Neural crest cell (in vitro differentiated cells): ENCODE data around the gene TMEM236. TPM values are rescaled to one million over a fixed set of nuclear protein-coding genes. Genes with fewer than 3 reads are reported as not detected.

ENCODE experiments used
- DNase-seq: peaks from one replicate; pipeline ENCODE4 v3.0.0; 2021; ENCODE audit warnings: low read depth, mixed read lengths, low spot score
- H3K27ac Mint-ChIP-seq: one replicate; pipeline ENCODE4 v1.8.0; 2021; ENCODE audit warnings: mild to moderate bottlenecking, mixed read lengths; ENCODE audit not compliant: unreplicated experiment
- H3K27me3 Mint-ChIP-seq: 2 replicates; pipeline ENCODE4 v1.8.0; 2021; ENCODE audit warnings: low read depth, mild to moderate bottlenecking, mixed read lengths
- H3K36me3 Mint-ChIP-seq: 2 replicates; pipeline ENCODE4 v1.8.0; 2021; ENCODE audit warnings: low read depth, mild to moderate bottlenecking, mixed read lengths
- H3K4me1 Mint-ChIP-seq: 2 replicates; pipeline ENCODE4 v1.8.0; 2021; ENCODE audit warnings: mixed read lengths
- H3K4me3 Mint-ChIP-seq: one replicate; pipeline ENCODE4 v1.8.0; 2021; ENCODE audit warnings: mild to moderate bottlenecking, mixed read lengths
- H3K9me3 Mint-ChIP-seq: 2 replicates; pipeline ENCODE4 v1.8.0; 2021; ENCODE audit warnings: mixed read lengths
- long read RNA-seq: library from polyadenylated mRNA; unstranded; transcript quantifications from one replicate; pipeline ENCODE4 v2.0.0, GENCODE V29; 2020
- total RNA-seq: library from RNA; stranded (reverse); gene quantifications from 2 replicates; pipeline ENCODE4 v1.2.1, GENCODE V29; 2021
- TF ChIP-seq, protein P1 (sequence below): fragments of 200-600 bp; sonication (generic); conservative IDR thresholded peaks from 2 replicates; pipeline ENCODE4 v1.5.0; 2021; ENCODE audit warnings: antibody characterized with exemption, mild to moderate bottlenecking

The TMEM236 gene, protein sequence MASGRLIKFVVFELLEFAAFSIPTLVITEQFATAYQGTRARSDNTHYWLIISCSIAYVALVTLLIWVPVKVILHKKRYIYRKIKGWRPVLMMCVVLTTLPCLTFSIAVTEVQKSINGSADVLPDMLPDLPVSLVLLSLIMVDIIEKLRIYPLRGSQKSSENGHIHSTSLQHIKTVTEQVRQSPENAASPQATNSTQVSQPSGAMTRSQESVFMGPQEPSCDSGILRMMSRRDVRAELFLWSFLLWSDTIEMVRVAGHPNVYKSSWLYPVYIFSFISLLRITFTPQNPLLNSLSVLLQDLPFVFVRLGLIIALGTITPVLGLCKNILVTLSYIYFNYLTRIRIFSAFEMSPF
- 0.05 TPM in 1 of 2 replicates, not detected in the other for total RNA-seq
- long read RNA-seq = 0 reads

DNA sequence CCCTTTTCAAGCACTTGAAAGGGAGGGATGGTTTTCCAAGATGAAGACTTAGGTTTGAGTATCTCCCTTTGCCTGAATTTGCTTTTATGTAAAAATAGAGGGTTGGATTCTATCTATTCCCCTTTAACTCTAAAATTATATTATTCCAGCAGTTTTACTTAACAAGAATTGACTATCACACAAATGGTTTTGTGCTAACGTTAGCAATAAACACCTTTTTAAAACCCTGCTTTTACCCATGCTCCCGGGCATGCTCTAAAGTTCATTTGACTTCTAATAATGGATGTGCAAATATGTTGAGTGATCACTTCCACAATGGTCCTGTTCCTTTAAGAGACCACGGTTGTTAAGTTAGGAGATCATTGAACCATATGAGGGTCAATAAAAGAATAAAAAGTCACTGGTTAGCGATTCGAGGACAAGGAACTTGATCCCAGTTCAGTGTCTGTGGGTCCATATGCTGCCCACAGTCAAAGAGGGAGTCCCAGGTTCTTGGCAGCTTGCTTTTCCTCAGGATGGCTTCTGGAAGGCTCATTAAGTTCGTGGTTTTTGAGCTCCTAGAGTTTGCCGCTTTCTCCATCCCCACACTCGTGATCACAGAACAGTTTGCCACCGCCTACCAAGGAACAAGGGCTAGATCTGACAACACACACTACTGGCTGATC is at the start of gene TMEM236:
TSS of gene TMEM236 (plus strand) at position 421 of the 665 bp plus-strand sequence. CDS start at position 516, 95 bp downstream.
- Mint-ChIP-seq H3K27ac (peak within 1 kb of the TSS; percentile 58), H3K27me3 (no peaks in the 10 kb centered on the region), H3K36me3 (no peaks in the 10 kb centered on the region), H3K9me3 (no peaks in the 10 kb centered on the region), H3K4me1 (no peaks in the 10 kb centered on the region), H3K4me3 (no peak within 1 kb of the TSS)
- no peak for DNase-seq
- TF ChIP-seq, protein P1, sequence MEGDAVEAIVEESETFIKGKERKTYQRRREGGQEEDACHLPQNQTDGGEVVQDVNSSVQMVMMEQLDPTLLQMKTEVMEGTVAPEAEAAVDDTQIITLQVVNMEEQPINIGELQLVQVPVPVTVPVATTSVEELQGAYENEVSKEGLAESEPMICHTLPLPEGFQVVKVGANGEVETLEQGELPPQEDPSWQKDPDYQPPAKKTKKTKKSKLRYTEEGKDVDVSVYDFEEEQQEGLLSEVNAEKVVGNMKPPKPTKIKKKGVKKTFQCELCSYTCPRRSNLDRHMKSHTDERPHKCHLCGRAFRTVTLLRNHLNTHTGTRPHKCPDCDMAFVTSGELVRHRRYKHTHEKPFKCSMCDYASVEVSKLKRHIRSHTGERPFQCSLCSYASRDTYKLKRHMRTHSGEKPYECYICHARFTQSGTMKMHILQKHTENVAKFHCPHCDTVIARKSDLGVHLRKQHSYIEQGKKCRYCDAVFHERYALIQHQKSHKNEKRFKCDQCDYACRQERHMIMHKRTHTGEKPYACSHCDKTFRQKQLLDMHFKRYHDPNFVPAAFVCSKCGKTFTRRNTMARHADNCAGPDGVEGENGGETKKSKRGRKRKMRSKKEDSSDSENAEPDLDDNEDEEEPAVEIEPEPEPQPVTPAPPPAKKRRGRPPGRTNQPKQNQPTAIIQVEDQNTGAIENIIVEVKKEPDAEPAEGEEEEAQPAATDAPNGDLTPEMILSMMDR = no peak

DNA sequence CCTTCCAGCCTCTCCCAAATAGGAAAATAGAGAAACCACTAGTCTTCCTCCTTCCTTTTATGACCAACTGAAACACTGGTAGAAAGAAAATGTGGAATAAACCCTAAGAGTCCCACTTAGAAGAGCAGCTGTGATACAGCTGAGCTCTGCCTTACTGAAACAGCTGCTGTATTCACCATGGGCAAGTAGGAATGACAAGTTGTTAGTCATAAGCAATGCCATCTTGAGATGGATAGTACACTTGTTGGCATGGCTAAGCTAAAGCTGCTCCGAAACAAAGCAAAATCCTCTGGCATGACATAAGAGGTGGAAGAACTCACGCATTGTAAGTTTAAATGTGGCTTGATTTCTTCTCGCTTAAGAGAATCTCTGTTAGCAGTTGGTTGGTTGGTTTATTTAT is 48.3 kb upstream of the TMEM236 start:
- H3K27me3 Mint-ChIP-seq = no peaks in the 10 kb centered on the region
- peaks cover 14% of the 10 kb centered on the region for H3K36me3 Mint-ChIP-seq

DNA sequence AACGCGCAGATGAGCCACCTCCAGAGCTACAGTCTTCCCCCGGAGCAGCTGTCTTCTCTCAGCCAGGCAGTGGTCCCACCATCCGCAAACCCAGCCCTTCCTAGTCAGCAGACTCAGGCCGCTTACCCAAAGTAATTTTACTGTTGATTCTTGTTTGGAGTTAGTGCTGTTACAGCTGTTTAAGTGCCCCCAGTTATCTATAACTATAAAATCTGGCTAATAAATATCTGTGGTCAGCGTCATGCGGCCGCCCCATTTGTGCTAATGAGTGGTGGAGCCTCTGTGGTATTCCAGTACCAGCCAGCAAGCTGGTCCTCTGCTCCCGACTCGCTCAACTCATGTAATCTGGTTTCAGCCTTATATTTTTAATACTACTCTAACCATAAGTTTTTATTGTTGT is 43.2 kb upstream of the TMEM236 start:
- Mint-ChIP-seq H3K4me3 (no peak overlapping the region), H3K27ac (no peak overlapping the region), H3K4me1 (peaks cover 23% of the 10 kb centered on the region), H3K27me3 (no peaks in the 10 kb centered on the region), H3K9me3 (no peaks in the 10 kb centered on the region), H3K36me3 (peaks cover 9% of the 10 kb centered on the region)
- TF ChIP-seq, protein P1 = no peak
- no peak for DNase-seq

More for the DNA sequence above, 48.3 kb upstream of the TMEM236 start:
- no peak for DNase-seq
- Mint-ChIP-seq H3K4me1 (no peaks in the 10 kb centered on the region), H3K4me3 (no peak overlapping the region), H3K9me3 (no peaks in the 10 kb centered on the region), H3K27ac (no peak overlapping the region)
- TF ChIP-seq, protein P1 = no peak

DNA sequence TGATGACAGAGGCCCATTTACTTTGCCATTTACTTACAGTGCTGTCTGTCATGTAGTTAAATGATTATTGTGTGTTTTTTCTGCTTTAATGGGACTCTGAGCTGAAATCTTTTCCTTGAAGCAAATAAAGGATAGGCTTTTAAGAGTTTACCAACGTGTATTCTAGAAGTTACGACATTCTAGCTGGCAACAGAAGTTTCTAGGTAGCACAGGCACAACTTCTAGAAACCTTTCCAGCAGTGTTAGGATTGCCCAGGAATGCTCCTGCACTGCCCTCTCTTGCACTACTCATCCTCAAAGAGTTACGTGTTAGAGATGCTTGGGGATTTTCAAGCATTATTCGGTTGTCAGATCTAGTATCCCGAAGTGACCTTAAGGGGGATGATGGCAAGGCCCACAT is 42.5 kb upstream of the TMEM236 start:
- TF ChIP-seq, protein P1 = no peak
- Mint-ChIP-seq H3K4me1 (peaks cover 27% of the 10 kb centered on the region), H3K27ac (no peak overlapping the region), H3K36me3 (peaks cover 16% of the 10 kb centered on the region), H3K9me3 (no peaks in the 10 kb centered on the region), H3K4me3 (no peak overlapping the region), H3K27me3 (no peaks in the 10 kb centered on the region)
- no peak for DNase-seq

DNA sequence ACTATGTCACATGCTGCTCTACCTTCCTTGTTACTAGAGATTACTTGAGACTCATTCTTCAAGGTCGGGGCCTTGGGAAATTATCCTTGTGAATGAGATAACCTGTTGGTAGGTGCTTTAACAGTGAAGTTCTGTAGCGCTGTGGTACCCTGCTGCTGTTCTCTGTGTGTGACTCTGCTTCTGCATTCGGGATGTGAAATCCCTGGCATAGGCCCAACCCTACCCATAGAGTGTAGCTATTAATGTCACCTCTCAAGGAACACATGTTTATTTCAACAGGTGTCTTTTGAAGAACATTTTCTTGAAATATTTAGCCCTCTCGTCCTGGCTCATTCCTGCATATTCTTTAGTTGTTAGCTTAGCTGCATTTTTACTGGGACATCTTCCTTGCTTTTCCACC is 41.8 kb upstream of the TMEM236 start:
- Mint-ChIP-seq H3K27ac (no peak overlapping the region), H3K9me3 (no peaks in the 10 kb centered on the region), H3K36me3 (peaks cover 18% of the 10 kb centered on the region), H3K27me3 (no peaks in the 10 kb centered on the region), H3K4me3 (no peak overlapping the region), H3K4me1 (peaks cover 27% of the 10 kb centered on the region)
- TF ChIP-seq, protein P1 = no peak
- DNase-seq = no peak
